ENCODE measurements around the gene TUT1. TPM values are rescaled to one million over a fixed set of nuclear protein-coding genes. Genes with fewer than 3 reads are reported as not detected.

The TUT1 gene
- total RNA-seq, 1 experiment from 2014 or later, result 19.9 TPM

- 0 out of 2 replicates have a peak, but pooled peaks have one; percentile 1 for TF ChIP-seq SIN3A (IDR thresholded peaks at IDR 0.05; ENCODE audit: borderline replicate concordance, insufficient read depth, low read depth, low read length)
- TF ChIP-seq POLR2AphosphoS5 (IDR thresholded peaks at IDR 0.05; ENCODE audit: low read depth, low read length), result no peak
- no peak for TF ChIP-seq CTCF (IDR thresholded peaks at IDR 0.05)
- TF ChIP-seq REST (IDR thresholded peaks at IDR 0.05; ENCODE audit: insufficient read depth in 1 of 2, low read depth in 2 of 2, low read length in 1 of 2), result no peak
- no peak for TF ChIP-seq TCF7L2 (IDR thresholded peaks at IDR 0.05; ENCODE audit: low read depth, low read length)
- no peaks in the 10 kb centered on the region for H3K27me3 ChIP-seq (ENCODE audit: control insufficient read depth, insufficient read depth, low read length)
- peak overlapping the region; percentile 81 to 100 for H3K4me3 ChIP-seq (ENCODE audit: low read depth in 2 of 2, low read length in 2 of 2)
- peaks cover 42% of the 10 kb centered on the region for H3K4me1 ChIP-seq (ENCODE audit: control insufficient read depth, insufficient read depth, low read length)
- H3K27ac ChIP-seq (ENCODE audit: low read length), result peak overlapping the region; percentile 98
- peaks cover 31% of the 10 kb centered on the region for H3K36me3 ChIP-seq (ENCODE audit: control insufficient read depth, insufficient read depth, low read length)
- CTCF ChIA-PET, result interaction anchor here (0.7 to 1.0 kb wide), 4 partner anchors 14 to 150 kb away, joined by 3 to 7 read pairs (median 4); partner anchors contain the start of gene TUT1
- TSS peak; percentile 92 for BruUV-seq (replicated peaks)
- DNase-seq (ENCODE audit: low read depth, low spot score), result no peak
- in situ Hi-C loops (cut with HindIII; ENCODE audit: low pct_unique_long_range_greater_than_20kb, low sequenced_read_pairs), result no loop called here
- peak; percentile 32 for ATAC-seq
- POLR2A ChIA-PET, result interaction anchor here (1.0 kb wide), 3 partner anchors 16 to 28 kb away, joined by 3 to 9 read pairs (median 7); partner anchors contain the start of gene AHNAK
- no peaks in the 10 kb centered on the region for H3K9me3 ChIP-seq (ENCODE audit: control insufficient read depth, insufficient read depth, low read depth, low read length)
- intact Hi-C loops (cut with micrococcal nuclease; ENCODE audit: unreplicated experiment), result no loop called here
Measured at GRCh38 chr11:62574363-62575071, 16.8 kb downstream of the TUT1 start.

GRCh38 chr11:62573592-62574362, 17.5 kb downstream of the TUT1 start, which contains the start of gene EEF1G:
EEF1G (minus strand) TSS chr11:62573891; CDS start chr11:62573842, 49 bp downstream.
- intact Hi-C loops (cut with micrococcal nuclease; ENCODE audit: unreplicated experiment) (no loop called here), in situ Hi-C loops (cut with HindIII; ENCODE audit: low pct_unique_long_range_greater_than_20kb, low sequenced_read_pairs) (no loop called here)
- ATAC-seq (peak; percentile 93), DNase-seq (ENCODE audit: low read depth, low spot score) (peak; percentile 98)
- Histone ChIP-seq H3K36me3 (ENCODE audit: control insufficient read depth, insufficient read depth, low read length) (peaks cover 33% of the 10 kb centered on the region), H3K27ac (ENCODE audit: low read length) (peak within 1 kb of the TSS; percentile 99), H3K9me3 (ENCODE audit: control insufficient read depth, insufficient read depth, low read depth, low read length) (no peaks in the 10 kb centered on the region), H3K4me1 (ENCODE audit: control insufficient read depth, insufficient read depth, low read length) (peaks cover 42% of the 10 kb centered on the region), H3K27me3 (ENCODE audit: control insufficient read depth, insufficient read depth, low read length) (no peaks in the 10 kb centered on the region), H3K4me3 (ENCODE audit: low read depth in 2 of 2, low read length in 2 of 2) (peak within 1 kb of the TSS; percentile 98 to 100)
- BruUV-seq (replicated peaks), result no TSS peak
- TF ChIP-seq CTCF (IDR thresholded peaks at IDR 0.05) (no peak), SIN3A (IDR thresholded peaks at IDR 0.05; ENCODE audit: borderline replicate concordance, insufficient read depth, low read depth, low read length) (0 out of 2 replicates have a peak, but pooled peaks have one; percentile 60), REST (IDR thresholded peaks at IDR 0.05; ENCODE audit: insufficient read depth in 1 of 2, low read depth in 2 of 2, low read length in 1 of 2) (peak in 1 of 2 experiments; percentile 48; a peak in 2 of 4 replicates), POLR2AphosphoS5 (IDR thresholded peaks at IDR 0.05; ENCODE audit: low read depth, low read length) (peak; percentile 93), TCF7L2 (IDR thresholded peaks at IDR 0.05; ENCODE audit: low read depth, low read length) (no peak)
- CTCF ChIA-PET, result interaction anchor here (1.0 kb wide), 3 partner anchors 13 to 149 kb away, joined by 4 to 7 read pairs (median 4); partner anchors contain the start of gene TUT1
- POLR2A ChIA-PET, result interaction anchor here (1.0 kb wide), 3 partner anchors 17 to 27 kb away, joined by 3 to 9 read pairs (median 7); partner anchors contain the start of gene AHNAK

Data from Panc1 (cell line).